Neural progenitor cell (in vitro differentiated cells): ENCODE results near the gene CER1.
"Not testable (repeated sequence)": the region's sequence is repeated elsewhere in the genome, so short reads cannot be mapped to it uniquely, and the experiment has no call there.

Source experiments
- EZH2phosphoT487 ChIP-seq: fragments of 200-600 bp; sonication (generic); IDR thresholded peaks from 2 replicates; pipeline ENCODE4 v1.6.1; 2017; ENCODE audit warnings: antibody characterized with exemption
- TF ChIP-seq, protein P1 (sequence below): fragments of 200-600 bp; sonication (generic); IDR thresholded peaks from 2 replicates; pipeline ENCODE4 v1.5.1; 2017; ENCODE audit warnings: antibody characterized with exemption, mild to moderate bottlenecking

DNA sequence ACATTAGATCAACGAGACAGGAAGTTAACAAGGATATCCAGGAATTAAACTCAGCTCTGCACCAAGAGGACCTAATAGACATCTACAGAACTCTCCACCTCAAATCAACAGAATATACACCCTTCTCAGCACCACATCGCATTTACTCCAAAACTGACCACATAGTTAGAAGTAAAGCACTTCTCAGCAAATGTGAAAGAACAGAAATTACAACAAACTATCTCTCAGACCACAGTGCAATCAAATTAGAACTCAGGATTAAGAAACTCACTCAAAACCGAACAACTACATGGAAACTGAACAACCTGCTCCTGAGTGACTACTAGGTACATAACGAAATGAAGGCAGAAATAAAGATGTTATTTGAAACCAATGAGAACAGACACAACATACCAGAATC lies 39.9 kb downstream of the CER1 start:
- TF ChIP-seq, protein P1, sequence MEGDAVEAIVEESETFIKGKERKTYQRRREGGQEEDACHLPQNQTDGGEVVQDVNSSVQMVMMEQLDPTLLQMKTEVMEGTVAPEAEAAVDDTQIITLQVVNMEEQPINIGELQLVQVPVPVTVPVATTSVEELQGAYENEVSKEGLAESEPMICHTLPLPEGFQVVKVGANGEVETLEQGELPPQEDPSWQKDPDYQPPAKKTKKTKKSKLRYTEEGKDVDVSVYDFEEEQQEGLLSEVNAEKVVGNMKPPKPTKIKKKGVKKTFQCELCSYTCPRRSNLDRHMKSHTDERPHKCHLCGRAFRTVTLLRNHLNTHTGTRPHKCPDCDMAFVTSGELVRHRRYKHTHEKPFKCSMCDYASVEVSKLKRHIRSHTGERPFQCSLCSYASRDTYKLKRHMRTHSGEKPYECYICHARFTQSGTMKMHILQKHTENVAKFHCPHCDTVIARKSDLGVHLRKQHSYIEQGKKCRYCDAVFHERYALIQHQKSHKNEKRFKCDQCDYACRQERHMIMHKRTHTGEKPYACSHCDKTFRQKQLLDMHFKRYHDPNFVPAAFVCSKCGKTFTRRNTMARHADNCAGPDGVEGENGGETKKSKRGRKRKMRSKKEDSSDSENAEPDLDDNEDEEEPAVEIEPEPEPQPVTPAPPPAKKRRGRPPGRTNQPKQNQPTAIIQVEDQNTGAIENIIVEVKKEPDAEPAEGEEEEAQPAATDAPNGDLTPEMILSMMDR, result not testable (repeated sequence)
- TF ChIP-seq EZH2phosphoT487, result not testable (repeated sequence)
